ENCODE results near the gene SLC4A7.
"Not testable (repeated sequence)": the region's sequence is repeated elsewhere in the genome, so short reads cannot be mapped to it uniquely, and the experiment has no call there.

SLC4A7 gene

GRCh38 chr3:27426926-27427325 is 57.3 kb downstream of the SLC4A7 start:
- no peak for DNase-seq

GRCh38 chr3:27425896-27426565 is 58.2 kb downstream of the SLC4A7 start:
- DNase-seq, result no peak

- not testable (repeated sequence) for DNase-seq
These were observed 59.2 kb downstream of the SLC4A7 start for GRCh38 chr3:27424812-27425521.

- no peak for DNase-seq
These were observed 60.7 kb downstream of the SLC4A7 start for GRCh38 chr3:27423463-27423862.

GRCh38 chr3:27422617-27423016 is 61.6 kb downstream of the SLC4A7 start:
- DNase-seq, result no peak

GRCh38 chr3:27415202-27415601 is 69.0 kb downstream of the SLC4A7 start:
- no peak for DNase-seq

- DNase-seq, result no peak
These were observed 91.1 kb downstream of the SLC4A7 start for GRCh38 chr3:27392950-27393679.

- DNase-seq, result not testable (repeated sequence)
These were observed 91.8 kb downstream of the SLC4A7 start for GRCh38 chr3:27392414-27392813.

- DNase-seq, result no peak
These were observed 92.4 kb downstream of the SLC4A7 start for GRCh38 chr3:27391796-27392195.

GRCh38 chr3:27387625-27388024 is 96.6 kb downstream of the SLC4A7 start:
- no peak for DNase-seq

- DNase-seq, result no peak
These were observed 98.7 kb downstream of the SLC4A7 start for GRCh38 chr3:27385504-27385903.

- no peak for DNase-seq
These were observed 100.0 kb downstream of the SLC4A7 start for GRCh38 chr3:27384191-27384590.

GRCh38 chr3:27380433-27381357 is 103.5 kb downstream of the SLC4A7 start:
- DNase-seq, result no peak

GRCh38 chr3:27378331-27378730 is 105.9 kb downstream of the SLC4A7 start:
- DNase-seq, result no peak

- no peak for DNase-seq
These were observed 107.9 kb downstream of the SLC4A7 start for GRCh38 chr3:27376109-27376772.

GRCh38 chr3:27368831-27369607 is 115.2 kb downstream of the SLC4A7 start, which contains the start of gene NEK10:
Gene NEK10, minus strand, starts transcription at chr3:27369383. Its CDS starts 16,501 bp downstream, at chr3:27352882.
- DNase-seq, result peak; percentile 92

GRCh38 chr3:27366062-27366591 is 118.1 kb downstream of the SLC4A7 start:
- DNase-seq, result no peak

GRCh38 chr3:27360113-27361078 is 123.8 kb downstream of the SLC4A7 start:
- DNase-seq, result no peak

GRCh38 chr3:27358372-27358771 is 125.8 kb downstream of the SLC4A7 start:
- DNase-seq, result no peak

All from activated naive CD4-positive, alpha-beta T cell treated with anti-CD3 and anti-CD28 coated beads, Interleukin-2, amount 50 U/mL, for 16 hours (primary cell).